Inflammatory macrophage treated with lipopolysaccharide for 1 hour (primary cell): ENCODE data around the gene DDA1.

Experiments
- DNase-seq, 2 donors: peaks; one replicate each; pipeline ENCODE4 v3.0.0-alpha.2; 2020 to 2022

Gene DDA1

GRCh38 chr19:17312189-17313113 is 3.1 kb downstream of the DDA1 start:
- no peak for DNase-seq

- DNase-seq = no peak
Measured at GRCh38 chr19:17314007-17314593, 4.7 kb downstream of the DDA1 start.

DNA sequence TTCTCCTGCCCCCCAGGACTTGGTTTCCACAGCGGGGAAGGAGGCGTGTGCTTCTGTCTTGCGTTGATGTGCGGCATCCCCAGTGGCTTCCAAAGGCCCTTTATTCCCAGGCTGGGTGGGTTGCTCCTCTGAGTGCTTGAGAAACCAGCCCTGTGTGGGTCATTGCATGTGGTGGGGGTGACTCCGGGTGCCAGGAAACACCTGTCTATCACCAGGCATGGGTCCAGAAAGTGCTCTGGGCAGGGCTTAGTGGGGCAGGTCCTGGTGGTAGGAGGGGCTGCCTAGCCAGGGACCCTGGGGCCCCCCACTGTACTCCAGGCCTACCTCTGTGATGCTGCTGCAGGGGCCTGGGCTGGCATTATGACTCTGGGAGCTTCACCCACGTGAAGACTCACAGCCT is 9.6 kb downstream of the DDA1 start:
- DNase-seq = no peak

DNA sequence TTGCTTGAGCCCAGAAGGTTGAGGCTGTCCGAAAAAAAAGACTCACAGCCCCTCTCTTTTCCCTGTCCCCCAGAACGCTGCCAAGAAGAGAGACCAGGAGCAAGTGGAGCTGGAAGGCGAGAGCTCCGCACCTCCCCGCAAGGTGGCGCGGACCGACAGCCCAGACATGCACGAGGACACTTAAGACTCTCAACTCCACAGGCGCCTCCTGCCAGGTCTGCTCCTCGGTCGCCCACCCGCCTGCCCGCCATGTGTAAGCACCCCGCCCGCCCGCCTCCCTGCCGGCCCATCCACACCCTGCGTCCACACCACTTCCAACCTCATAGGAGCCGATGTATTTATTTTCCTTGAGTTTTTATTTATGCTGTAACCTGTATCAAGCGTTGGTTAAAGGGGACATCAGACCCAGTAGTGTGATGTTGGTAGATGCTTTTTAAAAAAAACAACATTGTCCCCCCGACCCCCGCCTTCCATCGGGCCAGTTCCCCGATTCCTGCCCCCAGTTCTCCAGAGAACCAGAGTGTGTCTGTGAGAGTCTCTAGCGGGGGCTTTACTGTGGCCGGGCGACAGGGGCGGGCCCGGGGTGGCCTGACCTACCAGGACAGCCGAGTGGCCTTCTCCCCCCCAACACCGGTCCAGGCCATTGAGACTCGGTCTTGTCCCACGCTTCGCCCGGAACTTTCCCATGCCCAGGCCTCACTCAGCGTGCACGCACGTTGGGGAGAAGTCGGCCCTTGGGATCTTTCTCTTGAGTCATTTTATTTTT is 10.3 kb downstream of the DDA1 start:
- no peak for DNase-seq

- no peak for DNase-seq
Measured at GRCh38 chr19:17320435-17320834, 11.1 kb downstream of the DDA1 start.

DNA sequence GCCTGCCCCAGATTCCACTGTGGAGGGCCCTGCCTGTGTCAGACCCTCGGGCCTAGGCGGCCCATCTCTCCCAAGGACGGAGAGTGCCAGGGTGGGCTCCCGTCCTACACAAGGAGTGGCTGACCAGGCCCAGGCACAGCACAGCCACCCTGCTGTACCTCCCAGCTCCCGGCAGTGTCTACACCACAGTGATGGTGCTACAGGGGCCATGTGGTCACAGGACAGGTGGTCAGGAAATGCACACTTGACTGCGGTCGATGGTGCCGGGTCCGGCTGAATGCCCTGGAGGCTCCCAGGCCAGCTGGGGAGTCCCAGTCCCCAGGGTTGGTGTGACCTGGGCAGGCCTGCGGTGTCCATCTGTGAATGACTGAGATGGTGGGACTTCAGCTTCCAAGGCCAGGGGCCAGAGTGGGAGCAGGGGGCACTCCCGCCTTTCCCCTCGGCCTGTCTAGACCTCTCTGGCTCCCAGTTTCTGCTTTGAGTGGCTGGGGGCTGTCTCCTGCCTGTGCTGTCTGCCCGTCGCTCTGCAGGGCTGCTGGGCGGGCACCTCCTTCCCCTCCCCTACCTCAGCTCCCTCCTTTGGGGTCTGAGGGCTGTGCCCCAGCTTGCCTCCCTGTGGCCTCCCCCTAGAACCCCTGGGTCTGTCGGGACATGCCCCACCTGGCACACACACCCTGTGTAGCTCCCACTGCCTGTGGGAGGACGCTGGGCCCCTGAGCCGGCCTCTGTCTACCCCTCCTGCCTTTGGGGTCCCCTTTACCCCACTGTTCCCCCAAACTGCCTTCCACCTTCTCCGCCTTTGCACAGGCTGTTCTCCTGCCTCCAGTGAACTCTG is 12.5 kb downstream of the DDA1 start:
- no peak for DNase-seq

- no peak for DNase-seq
Measured at GRCh38 chr19:17322854-17323253, 13.5 kb downstream of the DDA1 start.

- DNase-seq = no peak
Measured at GRCh38 chr19:17323300-17323963, 14.1 kb downstream of the DDA1 start.

DNA sequence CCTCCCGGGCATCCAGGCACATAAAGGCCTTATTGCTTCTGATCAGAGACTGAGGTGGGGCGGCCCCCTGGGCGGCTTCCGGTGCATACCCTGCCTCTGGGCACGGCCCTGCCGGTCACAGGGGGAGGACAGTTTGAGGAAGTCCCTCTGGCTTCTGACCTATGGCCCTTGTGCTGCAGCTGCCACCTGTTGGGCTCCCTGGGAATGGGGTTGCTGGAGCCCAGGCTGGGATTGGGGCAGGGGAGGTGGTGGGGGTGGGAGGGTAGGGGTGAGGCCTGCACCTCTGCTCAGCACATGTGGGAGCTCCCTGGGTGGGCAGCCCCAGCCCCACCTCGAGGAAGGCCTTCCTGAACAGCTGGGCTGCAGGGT is 14.6 kb downstream of the DDA1 start:
- peak in 1 of 2 donors; percentile 40 for DNase-seq

- no peak for DNase-seq
Measured at GRCh38 chr19:17324357-17325114, 15.2 kb downstream of the DDA1 start.

DNA sequence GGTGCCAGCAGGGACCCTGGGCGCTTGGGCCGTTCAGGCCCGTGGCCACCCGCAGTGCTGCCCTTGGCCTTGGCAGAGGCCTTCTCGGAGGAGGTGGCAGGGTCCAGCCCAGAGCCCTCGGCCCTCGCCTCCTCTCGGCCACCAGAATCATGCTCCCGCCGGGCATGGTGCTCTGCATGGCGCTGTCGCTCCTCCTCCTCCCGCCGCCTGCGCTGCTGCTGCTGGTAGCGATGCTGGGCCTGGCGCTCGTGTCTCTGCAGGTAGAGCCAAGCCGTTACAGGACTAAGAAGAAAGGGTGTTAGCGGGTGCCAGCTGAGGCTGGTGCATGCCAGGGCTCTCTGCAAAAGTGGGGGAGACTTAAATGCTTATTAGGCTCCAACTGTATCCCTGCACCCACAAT is 15.8 kb downstream of the DDA1 start:
- DNase-seq = no peak

GRCh38 chr19:17325881-17326594 is 16.7 kb downstream of the DDA1 start:
- no peak for DNase-seq

- no peak for DNase-seq
Measured at GRCh38 chr19:17326595-17326966, 17.2 kb downstream of the DDA1 start.

DNA sequence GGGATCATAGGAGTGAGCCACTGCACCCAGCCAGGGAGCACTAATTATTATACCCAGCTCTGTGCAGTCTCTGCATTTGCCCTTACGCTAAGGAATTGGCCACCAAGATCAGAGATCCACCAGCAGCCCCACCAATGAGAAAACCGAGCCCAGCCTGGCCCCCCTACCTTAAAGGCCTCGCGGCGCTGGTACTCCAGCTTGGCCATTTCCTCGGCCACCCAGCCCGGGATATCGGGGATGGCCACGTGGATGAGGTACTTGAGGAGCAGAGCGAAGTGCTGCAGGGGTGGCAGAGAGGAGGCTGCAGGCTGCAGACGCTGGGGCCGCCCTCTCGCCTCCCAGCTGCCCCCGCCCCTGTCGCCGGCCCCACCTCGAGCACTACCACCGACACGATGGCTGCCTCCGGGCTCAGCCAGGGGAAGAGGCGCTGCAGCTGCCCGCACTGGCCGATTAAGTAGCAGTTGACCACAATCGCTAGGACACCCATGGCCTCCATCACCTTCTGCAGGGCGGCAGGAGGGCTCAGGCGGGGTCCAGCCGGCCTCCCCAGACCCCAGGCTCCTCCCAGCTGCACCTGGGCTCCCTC is 17.8 kb downstream of the DDA1 start:
- no peak for DNase-seq

DNA sequence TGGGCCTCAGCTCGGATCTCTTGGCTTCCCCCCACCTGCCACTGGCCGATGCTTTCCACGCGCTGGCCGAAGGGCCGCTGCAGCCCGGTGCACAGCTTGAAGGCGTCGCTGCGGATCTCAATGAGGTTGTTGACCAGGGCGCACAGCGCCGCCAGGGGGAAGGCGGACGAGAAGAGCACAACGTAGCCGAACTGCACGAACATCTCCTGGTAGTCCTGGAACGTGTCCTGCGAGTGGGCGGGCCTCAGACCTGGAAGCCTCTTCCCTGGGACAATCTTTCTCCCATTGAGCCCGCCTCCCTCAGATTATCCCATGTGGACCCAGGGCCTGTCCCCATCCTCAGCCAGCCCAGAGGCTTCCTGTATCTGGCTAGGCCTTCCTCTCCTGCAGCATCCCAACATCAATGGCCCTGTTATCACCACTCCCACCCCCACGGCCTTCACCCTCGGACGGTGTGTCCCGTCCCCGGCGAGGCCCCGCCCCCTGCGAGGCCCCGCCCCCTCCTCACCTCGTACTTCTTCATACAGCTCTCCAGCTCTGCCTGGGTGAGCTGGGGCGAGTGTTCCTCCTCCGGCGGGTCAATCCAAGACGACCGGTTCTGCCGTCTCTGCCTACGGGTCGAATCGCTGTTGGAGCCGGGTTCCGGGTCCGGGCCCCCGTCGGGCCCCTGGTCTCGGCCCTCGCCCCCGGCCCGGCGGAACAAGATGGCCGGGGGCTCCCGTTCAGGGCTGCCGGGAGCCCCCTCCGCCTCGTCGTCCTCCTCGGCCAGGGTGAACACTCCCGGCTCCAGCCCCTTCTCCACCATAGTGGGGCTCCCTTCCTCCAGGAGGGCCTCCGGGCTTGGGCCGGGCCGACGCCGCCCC is 18.5 kb downstream of the DDA1 start:
- peak; percentile 19 to 36 for DNase-seq

DNA sequence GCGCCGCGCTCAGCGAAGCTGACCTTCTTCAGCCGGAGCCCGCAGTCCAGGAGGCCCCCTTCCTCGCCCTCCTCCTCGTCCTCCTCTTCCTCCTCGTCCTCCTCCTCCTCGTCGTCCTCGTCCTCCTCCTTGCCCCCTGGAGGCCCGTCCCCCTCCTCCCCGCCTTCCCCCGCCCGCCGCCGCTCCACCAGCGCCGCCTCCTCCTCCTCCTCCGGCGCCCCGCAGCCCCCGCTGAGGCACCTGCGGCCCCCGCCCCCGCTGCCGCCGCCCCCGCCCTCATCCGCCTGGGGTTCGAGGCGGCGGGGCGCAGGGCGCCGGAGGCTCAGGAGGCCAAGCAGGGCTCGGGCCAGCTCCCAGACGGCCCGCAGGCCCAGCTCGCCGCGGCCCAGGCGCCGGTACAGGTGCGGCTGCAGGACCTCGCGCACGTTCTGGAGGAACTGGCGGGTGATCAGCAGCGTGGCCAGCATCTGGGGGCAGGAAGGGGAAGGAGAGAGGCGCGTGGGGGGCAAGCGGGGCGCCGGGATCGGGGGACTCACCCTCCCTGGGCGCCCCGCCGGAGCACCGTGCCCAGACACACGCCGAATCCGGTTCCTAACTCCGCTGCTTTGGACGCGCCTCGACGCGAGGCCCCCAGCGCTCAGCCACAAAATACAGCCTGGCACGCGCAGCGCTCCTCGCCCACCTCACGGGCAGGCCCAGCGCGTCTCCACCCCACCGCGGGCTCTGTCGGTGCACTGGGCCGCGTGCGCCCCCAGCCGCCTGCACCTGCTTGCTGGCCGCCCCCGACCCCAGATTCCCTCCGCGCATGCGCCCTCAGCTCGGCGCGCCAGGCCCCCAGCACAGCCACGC is 19.4 kb downstream of the DDA1 start:
- no peak for DNase-seq

- no peak for DNase-seq
Measured at GRCh38 chr19:17329366-17330261, 20.3 kb downstream of the DDA1 start.
